HepG2 (cell line): Measurements from ENCODE around the gene KIAA1217. TPM values are rescaled to one million over a fixed set of nuclear protein-coding genes. Genes with fewer than 3 reads are reported as not detected.

Experiments used
- ATAC-seq: fragments of 200-7000 bp; cut with Tn5 transposase; 3 replicates; pipeline ENCODE4 v1.9.1; 2020; ENCODE audit warnings: mild to moderate bottlenecking, moderate library complexity
- BruUV-seq: library from RNA; stranded (reverse); fragments of 400-500 nt; replicated peaks from 2 replicates; lab custom pipeline; 2021; lab: Mats Ljungman, UMichigan
- CTCF ChIA-PET: fragments of 300-600 bp; formaldehyde crosslinking; extraction: SDS; loops from one replicate; lab custom pipeline; 2021; ENCODE audit warnings: low total read pairs, inconsistent platforms, low intra/inter-chr PET ratio; lab: Yijun Ruan, JAX
- POLR2A ChIA-PET: fragments of 350-600 bp; sonication (Branson Sonifier 250); formaldehyde crosslinking; loops from one replicate; lab custom pipeline; 2020; ENCODE audit warnings: antibody characterized with exemption, inconsistent platforms; lab: Yijun Ruan, JAX
- DNase-seq: peaks from one replicate; pipeline ENCODE4 v3.0.0-alpha.2; 2015; ENCODE audit warnings: low spot score
- FAIRE-seq: peaks from 3 replicates; lab custom pipeline; 2011; peaks lifted over from hg19 to GRCh38; lab: Jason Lieb, UNC
- H2AFZ ChIP-seq: one replicate; pipeline ENCODE4 v1.6.1; 2011; ENCODE audit warnings: low read length, inconsistent platforms
- H3K27ac ChIP-seq: fragments of 300-600 bp; 3 replicates; pipeline ENCODE4 v1.8.0; 2011; ENCODE audit warnings: mixed run types, mild to moderate bottlenecking, mixed read lengths, low read length, inconsistent platforms; ENCODE audit not compliant: insufficient read depth; ENCODE audit errors: extremely low read length
- H3K27me3 ChIP-seq, 2 experiments: fragments of 200-600 bp in 1 of 2; 2 replicates in 1 of 2; 3 replicates in 1 of 2; pipeline versions ENCODE4 v1.6.0 to v1.8.0; 2011; ENCODE audit warnings: low read length in 2 of 2, mild to moderate bottlenecking in 2 of 2, moderate library complexity in 2 of 2, inconsistent platforms in 1 of 2; ENCODE audit not compliant: insufficient read depth in 2 of 2, control insufficient read depth in 1 of 2
- H3K36me3 ChIP-seq, 2 experiments: fragments of 200-600 bp in 1 of 2; replicated peaks in 1 of 2; 2 replicates in 1 of 2; 3 replicates in 1 of 2; pipeline versions ENCODE4 v1.5.1 to v1.8.0; 2011; ENCODE audit warnings: low read length in 2 of 2, inconsistent platforms in 1 of 2; ENCODE audit not compliant: insufficient read depth in 2 of 2, control insufficient read depth in 1 of 2
- H3K4me1 ChIP-seq: 2 replicates; pipeline ENCODE4 v1.5.1; 2012; ENCODE audit warnings: low read length, inconsistent platforms; ENCODE audit not compliant: insufficient read depth
- H3K4me2 ChIP-seq: 2 replicates; pipeline ENCODE4 v1.6.0; 2011; ENCODE audit warnings: low read depth, low read length, inconsistent platforms
- H3K4me3 ChIP-seq, 3 experiments: fragments of 200-600 bp in 1 of 3; sonication (generic), shearing (Covaris generic) in 1 of 3; replicated peaks in 1 of 3; 2 replicates each; pipeline ENCODE4 v1.5.1; 2011 to 2016; ENCODE audit warnings: low read length in 3 of 3, inconsistent platforms in 2 of 3, low read depth in 2 of 3, mild to moderate bottlenecking in 2 of 3, control low read depth in 1 of 3, mixed read lengths in 1 of 3; ENCODE audit not compliant: insufficient read depth in 1 of 3
- H3K79me2 ChIP-seq: one replicate; pipeline ENCODE4 v1.6.1; 2011; ENCODE audit warnings: low read length, inconsistent platforms; ENCODE audit not compliant: insufficient read depth
- H3K9ac ChIP-seq: 2 replicates; pipeline ENCODE4 v1.6.0; 2011; ENCODE audit warnings: mild to moderate bottlenecking, low read depth, low read length, inconsistent platforms; ENCODE audit not compliant: insufficient read depth
- H3K9me3 ChIP-seq: 2 replicates; pipeline ENCODE4 v1.5.1; 2012; ENCODE audit warnings: mild to moderate bottlenecking, low read length
- H4K20me1 ChIP-seq: 2 replicates; pipeline ENCODE4 v1.6.0; 2011; ENCODE audit warnings: inconsistent platforms, mild to moderate bottlenecking, low read length, moderate library complexity; ENCODE audit not compliant: insufficient read depth
- CAMTA2 ChIP-seq: sonication (generic); formaldehyde crosslinking; IDR thresholded peaks from 2 replicates; pipeline ENCODE4 v1.4.0; 2020; ENCODE audit warnings: mild to moderate bottlenecking, missing genetic modification reagents, borderline replicate concordance
- CEBPB ChIP-seq: IDR thresholded peaks from 2 replicates; pipeline ENCODE4 v1.6.1; 2011; ENCODE audit warnings: low read depth, low read length, improper control_type of control experiment, borderline replicate concordance
- CREM ChIP-seq, 2 experiments: sonication (generic) in 1 of 2; formaldehyde crosslinking in 1 of 2; IDR thresholded peaks; 2 replicates each; pipeline versions ENCODE4 v1.4.0 to v1.6.1; 2016 to 2020; ENCODE audit warnings: antibody characterized with exemption in 1 of 2, mild to moderate bottlenecking in 1 of 2, missing genetic modification reagents in 1 of 2
- FOXK2 ChIP-seq: fragments of 450-650 bp; IDR thresholded peaks from 2 replicates; pipeline ENCODE4 v1.6.1; 2016
- GATAD2A ChIP-seq: IDR thresholded peaks from 2 replicates; pipeline ENCODE4 v1.6.1; 2016
- HHEX ChIP-seq: IDR thresholded peaks from 2 replicates; pipeline ENCODE4 v1.6.1; 2016; ENCODE audit warnings: control low read depth
- HNF4A ChIP-seq: sonication (generic); formaldehyde crosslinking; IDR thresholded peaks from 2 replicates; pipeline ENCODE4 v1.4.0; 2020; ENCODE audit warnings: missing genetic modification reagents
- NFIB ChIP-seq: sonication (generic); formaldehyde crosslinking; IDR thresholded peaks from 2 replicates; pipeline ENCODE4 v1.9.0; 2021; ENCODE audit warnings: missing genetic modification reagents, mild to moderate bottlenecking, borderline replicate concordance
- NR2F2 ChIP-seq: IDR thresholded peaks from 2 replicates; pipeline ENCODE4 v1.6.1; 2012; ENCODE audit warnings: low read depth, inconsistent platforms, borderline replicate concordance
- REPIN1 ChIP-seq: sonication (generic); formaldehyde crosslinking; IDR thresholded peaks from 2 replicates; pipeline ENCODE4 v1.8.0; 2022; ENCODE audit warnings: missing genetic modification reagents, low read depth, mild to moderate bottlenecking, borderline replicate concordance
- SMC3 ChIP-seq: IDR thresholded peaks from 2 replicates; pipeline ENCODE4 v1.6.1; 2011; ENCODE audit warnings: low read length, improper control_type of control experiment
- ZNF224 ChIP-seq: sonication (generic); formaldehyde crosslinking; IDR thresholded peaks from 2 replicates; pipeline ENCODE4 v1.5.0; 2020; ENCODE audit warnings: mild to moderate bottlenecking, missing genetic modification reagents
- ZNF550 ChIP-seq: sonication (generic); formaldehyde crosslinking; IDR thresholded peaks from 2 replicates; pipeline ENCODE4 v1.4.0; 2020; ENCODE audit warnings: mild to moderate bottlenecking, missing genetic modification reagents, borderline replicate concordance
- ZNF563 ChIP-seq: sonication (generic); formaldehyde crosslinking; IDR thresholded peaks from 2 replicates; pipeline ENCODE4 v1.8.0; 2022; ENCODE audit warnings: mild to moderate bottlenecking, moderate library complexity, missing genetic modification reagents
- ZNF672 ChIP-seq: sonication (generic); formaldehyde crosslinking; IDR thresholded peaks from 2 replicates; pipeline ENCODE4 v1.8.1; 2022; ENCODE audit warnings: missing genetic modification reagents
- ZNF816 ChIP-seq: sonication (generic); formaldehyde crosslinking; IDR thresholded peaks from 2 replicates; pipeline ENCODE4 v1.8.0; 2022; ENCODE audit warnings: missing genetic modification reagents, mild to moderate bottlenecking, borderline replicate concordance
- WGBS: methylation state at CpG from one replicate; pipeline ENCODE4 v1.1.6; 2017; ENCODE audit warnings: low lambda C conversion rate; 5-methylcytosine and 5-hydroxymethylcytosine counted together
- in situ Hi-C: cut with HindIII; loops from 2 replicates; pipeline ENCODE4 v1.10.0; 2017; ENCODE audit warnings: low pct_unique_long_range_greater_than_20kb; ENCODE audit not compliant: extremely low pct_ligation_motif_present
- intact Hi-C: fragments of 100-400 bp; cut with micrococcal nuclease; formaldehyde crosslinking; loops from one replicate; pipeline ENCODE4 v1.10.0; 2022; ENCODE audit not compliant: unreplicated experiment
- polyA plus RNA-seq, 8 experiments: library from polyadenylated mRNA; depleted of rRNA in 3 of 8; stranded (reverse) in 7 of 8; unstranded in 1 of 8; fragments of >200 nt; fragmentation: Illumina TruSeq in 4 of 8; extraction: Trizol in 4 of 8; gene quantifications; 2 replicates each; pipeline versions ENCODE4 v1.2.1 to v1.2.3, GENCODE V29; 2011 to 2016; ENCODE audit warnings: low read depth in 4 of 8, missing spikeins in 1 of 8, mixed read lengths in 1 of 8; ENCODE audit not compliant: insufficient read depth in 1 of 8
- total RNA-seq, 5 experiments: library from RNA; depleted of rRNA; stranded (reverse); fragments of >200 nt; fragmentation: Illumina TruSeq; extraction: Trizol; gene quantifications; 2 replicates each; pipeline ENCODE4 v1.2.3, GENCODE V29; 2016; ENCODE audit warnings: low read depth in 1 of 5
- TF ChIP-seq, protein P1 (sequence below): IDR thresholded peaks from 2 replicates; pipeline ENCODE4 v1.6.1; 2016
- TF ChIP-seq, protein P2 (sequence below): IDR thresholded peaks from 2 replicates; pipeline ENCODE4 v1.6.1; 2016; ENCODE audit warnings: missing biosample characterization, missing genetic modification reagents, low read depth

Gene KIAA1217
- total and polyA plus RNA-seq, 2 of the 13 experiments (the other 11 are each of a cell fraction or from before 2014, with no cell fraction given), result 4.6 to 10.9 TPM

DNA sequence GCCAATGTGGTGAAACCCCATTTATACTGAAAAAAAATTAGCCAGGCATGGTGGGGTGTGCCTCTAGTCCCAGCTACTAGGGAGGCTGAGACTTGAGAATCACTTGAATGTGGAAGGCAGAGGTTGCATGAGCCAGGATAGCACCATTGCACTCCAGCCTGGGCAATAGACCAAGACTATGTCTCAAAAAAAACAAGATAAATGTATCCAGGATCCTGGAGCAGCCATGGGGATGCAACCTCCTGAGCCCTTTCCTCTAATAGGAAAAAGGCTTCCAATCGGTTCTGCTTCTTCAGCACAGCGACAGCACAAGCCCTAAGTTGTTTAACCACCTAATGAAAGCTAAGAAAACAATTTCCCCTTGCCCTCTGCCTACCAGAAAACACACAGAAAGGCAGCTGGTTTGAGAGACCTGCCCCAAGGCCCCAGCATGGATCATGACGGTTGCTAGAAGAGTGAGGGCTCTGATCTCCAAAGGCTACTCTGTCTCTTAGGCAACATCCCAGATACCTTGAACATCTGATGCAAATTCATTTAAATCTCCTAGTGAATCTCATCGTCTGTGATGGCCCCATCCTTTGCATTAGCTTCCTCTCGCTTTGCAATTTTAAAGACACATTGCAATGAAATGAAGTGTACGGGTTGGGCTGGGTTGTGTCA lies 294.0 kb downstream of the KIAA1217 start:
- POLR2A ChIA-PET, result no interaction called here
- in situ Hi-C loops, result loop anchor here (25.0 kb wide), 1 partner anchor 516 kb away; no protein-coding TSS in a partner anchor
- Histone ChIP-seq H3K79me2 (no peaks in the 10 kb centered on the region), H3K4me2 (no peak overlapping the region), H4K20me1 (no peaks in the 10 kb centered on the region), H3K27ac (no peak overlapping the region), H3K4me1 (no peaks in the 10 kb centered on the region), H3K4me3 (no peak overlapping the region), H3K36me3 (peaks cover 12 to 56% of the 10 kb centered on the region in 2 experiments; a peak in 4 of 5 replicates), H2AFZ (no peak overlapping the region), H3K9ac (no peak overlapping the region), H3K9me3 (no peaks in the 10 kb centered on the region), H3K27me3 (no peaks in the 10 kb centered on the region)
- FAIRE-seq (no peak), DNase-seq (no peak), ATAC-seq (no peak)
- 88% methylated on average over 6 of the region's 6 CpGs for WGBS
- intact Hi-C loops, result loop anchor here (1.0 to 5.0 kb wide), 6 partner anchors 40 to 509 kb away; no protein-coding TSS in a partner anchor
- CTCF ChIA-PET, result interaction anchor here (1.1 to 1.4 kb wide), 5 partner anchors 54 to 509 kb away, joined by 3 to 5 read pairs (median 3); no protein-coding TSS in a partner anchor
- no TSS peak for BruUV-seq
- TF ChIP-seq CEBPB (no peak), NR2F2 (no peak), FOXK2 (no peak), REPIN1 (CRISPR knock-in tag) (no peak), HNF4A (no peak), NFIB (CRISPR knock-in tag) (no peak), ZNF563 (CRISPR knock-in tag) (no peak), ZNF816 (CRISPR knock-in tag) (no peak), ZNF672 (CRISPR knock-in tag) (no peak), SMC3 (no peak), CREM (IDR thresholded peaks at IDR 0.05) (no peak), CREM (CRISPR knock-in tag; IDR thresholded peaks at IDR 0.05) (no peak), GATAD2A (CRISPR knock-in tag) (no peak), ZNF550 (CRISPR knock-in tag) (no peak), HHEX (CRISPR knock-in tag) (no peak), CAMTA2 (CRISPR knock-in tag) (no peak), ZNF224 (CRISPR knock-in tag) (no peak)
- TF ChIP-seq, protein P1, sequence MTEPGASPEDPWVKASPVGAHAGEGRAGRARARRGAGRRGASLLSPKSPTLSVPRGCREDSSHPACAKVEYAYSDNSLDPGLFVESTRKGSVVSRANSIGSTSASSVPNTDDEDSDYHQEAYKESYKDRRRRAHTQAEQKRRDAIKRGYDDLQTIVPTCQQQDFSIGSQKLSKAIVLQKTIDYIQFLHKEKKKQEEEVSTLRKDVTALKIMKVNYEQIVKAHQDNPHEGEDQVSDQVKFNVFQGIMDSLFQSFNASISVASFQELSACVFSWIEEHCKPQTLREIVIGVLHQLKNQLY (CRISPR knock-in tag), result no peak
- TF ChIP-seq, protein P2, sequence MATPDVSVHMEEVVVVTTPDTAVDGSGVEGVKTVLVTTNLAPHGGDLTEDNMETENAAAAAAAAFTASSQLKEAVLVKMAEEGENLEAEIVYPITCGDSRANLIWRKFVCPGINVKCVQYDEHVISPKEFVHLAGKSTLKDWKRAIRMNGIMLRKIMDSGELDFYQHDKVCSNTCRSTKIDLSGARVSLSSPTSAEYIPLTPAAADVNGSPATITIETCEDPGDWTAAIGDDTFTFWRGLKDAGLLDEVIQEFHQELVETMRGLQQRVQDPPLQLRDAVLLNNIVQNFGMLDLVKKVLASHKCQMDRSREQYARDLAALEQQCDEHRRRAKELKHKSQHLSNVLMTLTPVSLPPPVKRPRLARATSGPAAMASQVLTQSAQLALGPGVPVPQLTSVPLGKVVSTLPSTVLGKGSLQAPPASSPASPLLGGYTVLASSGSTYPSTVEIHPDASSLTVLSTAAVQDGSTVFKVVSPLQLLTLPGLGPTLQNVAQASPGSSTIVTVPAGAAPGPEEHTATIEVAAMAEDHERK (CRISPR knock-in tag), result no peak
